Measurements from ENCODE around the gene ENKUR. TPM values are rescaled to one million over a fixed set of nuclear protein-coding genes. Genes with fewer than 3 reads are reported as not detected.
"Not testable (repeated sequence)": the region's sequence is repeated elsewhere in the genome, so short reads cannot be mapped to it uniquely, and the experiment has no call there.

ENKUR gene
- total RNA-seq, 2 donors from 2014 or later: 0.08 TPM; not detected in 1

- DNase-seq (ENCODE audit: low spot score in 2 of 2): no peak
- Mint-ChIP-seq H3K36me3 (no peaks in the 10 kb centered on the region), H3K9me3 (no peaks in the 10 kb centered on the region), H3K27ac (no peak overlapping the region)
- no peak for ATAC-seq
Observed at GRCh38 chr10:24991298-24991697, 24.7 kb downstream of the ENKUR start.

DNA sequence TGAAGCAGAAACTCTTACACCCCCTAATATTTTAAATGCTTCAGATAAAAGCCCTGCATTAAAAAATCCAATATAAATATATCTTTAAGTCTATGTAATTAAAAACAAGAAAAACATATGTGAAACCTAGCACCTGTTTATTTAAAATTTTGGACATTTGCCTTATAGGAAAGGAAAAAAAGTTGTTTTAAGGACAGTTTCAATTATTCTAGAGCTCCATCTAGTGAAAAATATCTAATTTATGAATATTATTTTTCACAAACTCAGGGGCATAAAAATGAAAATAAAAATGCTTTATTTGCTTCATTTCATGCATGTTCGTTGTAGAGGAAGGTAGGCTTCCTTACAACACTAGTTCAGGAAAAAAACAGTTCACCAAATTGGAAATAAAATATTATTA lies 26.1 kb downstream of the ENKUR start:
- DNase-seq (ENCODE audit: low spot score in 2 of 2) (no peak), ATAC-seq (no peak)
- H3K36me3 Mint-ChIP-seq: no peaks in the 10 kb centered on the region
- H3K9me3 Mint-ChIP-seq: no peaks in the 10 kb centered on the region
- H3K27ac Mint-ChIP-seq: no peak overlapping the region

DNA sequence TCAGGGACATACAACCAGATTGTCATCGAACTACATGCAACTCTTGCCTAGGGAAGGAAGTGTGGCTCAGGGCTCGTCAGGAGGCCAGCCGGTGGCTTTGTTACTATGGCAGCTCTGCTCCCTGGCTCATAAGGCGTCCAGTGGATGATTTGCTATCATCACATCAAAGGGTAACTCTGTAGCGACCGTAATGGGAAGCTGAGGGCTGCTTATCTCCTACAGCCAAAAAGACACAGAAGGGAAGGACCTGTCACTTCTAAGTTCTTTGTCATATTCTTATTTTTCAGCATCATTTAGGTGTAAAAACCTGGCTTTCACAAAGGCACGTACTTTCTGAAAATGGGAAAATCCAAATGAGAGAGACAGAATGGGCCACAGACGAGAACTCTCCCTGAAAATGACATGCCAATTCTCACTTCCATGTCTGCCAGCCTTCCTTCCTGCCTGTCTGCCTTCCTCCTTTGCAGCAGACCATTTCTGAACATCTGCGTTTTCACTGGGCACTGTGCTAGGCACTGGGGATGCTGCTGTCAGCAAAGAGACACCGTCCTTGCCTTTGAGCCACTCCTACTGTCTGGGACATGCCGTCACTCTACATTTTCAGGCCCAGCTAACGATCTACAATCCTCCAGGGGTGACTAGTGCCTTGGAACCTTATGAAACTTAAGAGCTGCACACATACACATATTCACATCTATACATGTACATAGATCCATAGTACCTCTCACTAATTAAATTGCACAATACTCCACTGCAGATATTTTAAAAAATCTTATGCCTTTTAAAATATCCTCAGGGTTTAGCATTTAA lies 26.9 kb downstream of the ENKUR start:
- no peaks in the 10 kb centered on the region for H3K9me3 Mint-ChIP-seq
- no peak overlapping the region for H3K27ac Mint-ChIP-seq
- DNase-seq (ENCODE audit: low spot score in 2 of 2): no peak
- no peak for ATAC-seq
- H3K36me3 Mint-ChIP-seq: no peaks in the 10 kb centered on the region

DNA sequence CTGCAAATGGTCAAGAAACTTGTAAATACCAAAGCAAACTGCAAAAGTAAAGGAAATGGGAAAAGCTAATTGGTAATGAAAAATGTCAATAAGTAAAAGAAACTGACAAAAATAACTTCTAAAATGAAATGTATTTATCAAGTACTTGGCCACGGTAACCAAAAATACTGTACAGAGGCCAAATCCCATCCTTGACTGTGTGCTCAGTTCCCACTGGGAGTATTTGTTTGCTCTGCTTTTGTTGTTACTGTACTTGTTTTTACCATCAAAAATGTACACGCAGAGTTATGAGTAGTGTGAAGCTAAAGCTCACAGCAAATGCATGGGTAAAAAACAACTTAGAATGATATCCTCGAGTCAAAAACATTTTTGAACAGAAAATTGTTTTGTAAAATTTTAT lies 31.1 kb downstream of the ENKUR start:
- DNase-seq (ENCODE audit: low spot score in 2 of 2) (no peak), ATAC-seq (no peak)
- peaks cover 0 to 4% of the 10 kb centered on the region in 2 donors for H3K36me3 Mint-ChIP-seq
- peaks cover 4% of the 10 kb centered on the region in 2 donors for H3K9me3 Mint-ChIP-seq
- no peak overlapping the region for H3K27ac Mint-ChIP-seq

GRCh38 chr10:24983946-24984345 lies 32.0 kb downstream of the ENKUR start:
- H3K36me3 Mint-ChIP-seq: peaks cover 0 to 6% of the 10 kb centered on the region in 2 donors
- DNase-seq (ENCODE audit: low spot score in 2 of 2) (no peak), ATAC-seq (no peak)
- peaks cover 5 to 7% of the 10 kb centered on the region in 2 donors for H3K9me3 Mint-ChIP-seq
- no peak overlapping the region for H3K27ac Mint-ChIP-seq

DNA sequence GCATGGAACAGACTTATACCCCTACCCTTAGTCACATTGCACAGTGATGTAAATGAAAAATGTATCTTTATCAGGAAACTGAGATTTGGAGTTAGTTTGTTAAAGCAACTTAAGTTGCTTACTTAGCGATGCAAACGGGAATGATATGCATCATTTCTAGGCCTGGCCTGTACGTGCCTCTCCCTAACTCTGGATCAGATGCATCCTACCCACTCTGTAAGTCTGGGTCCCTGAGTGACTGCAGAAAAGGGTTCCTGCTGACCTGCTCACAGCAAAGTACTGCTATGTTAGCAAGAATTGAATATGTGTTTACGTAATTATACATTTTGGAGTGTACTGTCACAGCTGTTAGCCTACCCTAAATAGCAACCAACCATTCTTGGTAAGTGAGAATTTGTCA lies 32.8 kb downstream of the ENKUR start:
- Mint-ChIP-seq H3K36me3 (peaks cover 0 to 6% of the 10 kb centered on the region in 2 donors), H3K9me3 (peaks cover 5 to 7% of the 10 kb centered on the region in 2 donors), H3K27ac (no peak overlapping the region)
- no peak for DNase-seq (ENCODE audit: low spot score in 2 of 2)
- no peak for ATAC-seq

DNA sequence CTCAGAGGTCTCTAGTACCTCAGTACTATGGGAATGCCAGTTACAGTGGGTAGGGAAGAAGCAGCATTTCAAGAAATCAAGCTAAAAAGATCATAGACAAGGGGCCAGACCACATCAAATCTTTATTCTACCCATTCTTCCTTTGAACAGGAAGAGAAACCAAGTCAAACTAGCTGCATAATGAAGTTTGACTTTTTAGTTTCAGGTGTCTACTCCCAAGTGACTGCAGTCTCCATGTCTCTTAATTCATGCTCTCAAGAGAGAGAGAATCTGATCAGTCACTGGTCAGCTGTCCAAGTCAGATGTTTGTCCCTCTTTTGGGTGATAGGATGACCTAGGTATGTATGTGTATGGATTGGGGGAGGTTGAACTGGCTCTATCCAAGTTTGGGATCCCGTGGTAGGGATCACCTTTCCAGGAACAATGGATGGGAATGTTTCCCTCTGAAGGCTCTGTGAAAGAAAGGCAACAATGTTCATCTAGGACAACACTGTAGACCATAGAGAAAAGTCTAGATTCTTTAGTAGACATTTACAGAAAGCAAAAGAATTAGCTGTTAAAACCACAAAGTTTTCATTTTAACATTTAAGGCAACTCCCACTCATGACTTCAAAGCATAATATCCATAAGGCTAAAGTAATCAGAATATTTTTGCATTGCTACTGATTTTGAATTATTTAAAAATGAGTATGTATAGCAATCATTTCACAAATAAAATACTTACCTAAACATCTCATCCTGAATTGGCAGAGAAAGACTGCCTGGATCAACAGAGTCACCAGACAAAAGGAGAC lies 33.4 kb downstream of the ENKUR start:
- no peak for ATAC-seq
- peaks cover 0 to 6% of the 10 kb centered on the region in 2 donors for H3K36me3 Mint-ChIP-seq

GRCh38 chr10:24981161-24981710 lies 34.7 kb downstream of the ENKUR start:
- ATAC-seq (no peak), DNase-seq (ENCODE audit: low spot score in 2 of 2) (no peak)
- H3K36me3 Mint-ChIP-seq: peaks cover 0 to 6% of the 10 kb centered on the region in 2 donors
- peaks cover 5 to 7% of the 10 kb centered on the region in 2 donors for H3K9me3 Mint-ChIP-seq
- no peak overlapping the region for H3K27ac Mint-ChIP-seq

More for the DNA sequence above, 33.4 kb downstream of the ENKUR start:
- H3K9me3 Mint-ChIP-seq: peaks cover 5 to 7% of the 10 kb centered on the region in 2 donors
- no peak for DNase-seq (ENCODE audit: low spot score in 2 of 2)
- H3K27ac Mint-ChIP-seq: no peak overlapping the region

- Mint-ChIP-seq H3K9me3 (peaks cover 5 to 7% of the 10 kb centered on the region in 2 donors), H3K36me3 (peaks cover 0 to 6% of the 10 kb centered on the region in 2 donors), H3K27ac (no peak overlapping the region)
- DNase-seq (ENCODE audit: low spot score in 2 of 2) (no peak), ATAC-seq (no peak)
Observed at GRCh38 chr10:24979685-24980084, 36.3 kb downstream of the ENKUR start.

DNA sequence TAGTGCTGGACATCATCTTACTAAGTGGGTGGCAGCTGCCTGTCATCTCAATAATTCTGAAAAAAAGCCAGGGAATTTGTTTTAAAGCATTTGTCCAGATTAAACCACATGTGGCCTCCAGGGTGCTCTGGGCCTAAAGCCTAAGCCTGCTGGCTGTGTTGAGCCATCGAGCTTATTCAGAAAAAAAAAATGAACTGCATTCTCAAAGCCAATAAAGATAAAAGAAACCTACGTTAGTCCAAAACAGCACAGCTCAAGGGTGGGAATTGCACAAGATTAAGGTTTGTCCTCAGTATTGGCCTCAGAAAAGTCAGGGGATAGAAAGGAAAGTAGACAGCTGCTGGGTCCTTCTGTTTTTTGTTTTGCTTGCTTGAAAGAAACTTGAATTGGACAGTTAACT lies 41.0 kb downstream of the ENKUR start:
- H3K27ac Mint-ChIP-seq: no peak overlapping the region
- H3K9me3 Mint-ChIP-seq: peaks cover 2 to 4% of the 10 kb centered on the region in 2 donors
- ATAC-seq (no peak), DNase-seq (ENCODE audit: low spot score in 2 of 2) (no peak)
- H3K36me3 Mint-ChIP-seq: peaks cover 0 to 2% of the 10 kb centered on the region in 2 donors

DNA sequence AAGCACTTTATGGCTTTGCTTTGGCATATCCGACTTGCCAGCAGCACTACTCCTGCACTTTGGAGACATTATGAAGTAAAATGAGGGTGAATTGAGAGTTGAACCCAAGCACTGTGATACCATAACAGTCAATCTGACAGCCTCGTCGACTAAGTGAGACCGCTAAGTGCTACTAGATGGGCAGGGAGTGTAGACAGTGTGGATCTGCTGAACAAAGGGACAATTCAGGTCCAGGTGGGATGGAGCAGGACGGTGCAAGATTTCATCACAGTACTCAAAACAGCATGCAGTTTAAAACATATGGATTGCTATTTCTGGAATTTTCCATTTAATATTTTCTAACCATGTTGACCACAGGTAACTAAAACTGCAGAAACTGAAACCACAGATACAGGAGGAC lies 42.8 kb downstream of the ENKUR start:
- Mint-ChIP-seq H3K9me3 (no peaks in the 10 kb centered on the region), H3K36me3 (no peaks in the 10 kb centered on the region), H3K27ac (no peak overlapping the region)
- DNase-seq (ENCODE audit: low spot score in 2 of 2) (no peak), ATAC-seq (no peak)

GRCh38 chr10:24971374-24971773 lies 44.6 kb downstream of the ENKUR start:
- ATAC-seq: no peak
- Mint-ChIP-seq H3K9me3 (no peaks in the 10 kb centered on the region), H3K36me3 (no peaks in the 10 kb centered on the region), H3K27ac (no peak overlapping the region)
- DNase-seq (ENCODE audit: low spot score in 2 of 2): no peak

DNA sequence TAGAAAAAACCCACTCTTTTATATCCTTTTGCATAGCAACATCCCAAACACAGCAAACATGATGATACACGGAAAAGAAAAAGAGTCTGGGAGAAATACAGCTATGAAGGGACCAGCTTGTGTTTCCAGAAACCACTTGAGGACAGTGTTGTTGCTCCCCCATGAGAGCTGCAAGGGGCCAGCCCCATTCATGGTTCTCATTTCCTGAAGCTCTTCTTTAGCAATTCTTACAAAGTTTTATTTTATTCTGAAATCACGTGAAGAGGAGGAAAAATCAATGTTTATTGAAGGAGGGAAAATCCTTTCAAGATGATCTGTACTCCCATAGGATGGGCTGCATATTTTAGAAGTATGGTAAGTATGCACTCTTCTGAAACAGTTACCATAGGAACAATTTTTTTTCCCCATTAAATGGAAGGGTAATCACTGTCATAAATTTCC lies 46.1 kb downstream of the ENKUR start:
- DNase-seq (ENCODE audit: low spot score in 2 of 2) (no peak), ATAC-seq (no peak)
- no peak overlapping the region for H3K27ac Mint-ChIP-seq

DNA sequence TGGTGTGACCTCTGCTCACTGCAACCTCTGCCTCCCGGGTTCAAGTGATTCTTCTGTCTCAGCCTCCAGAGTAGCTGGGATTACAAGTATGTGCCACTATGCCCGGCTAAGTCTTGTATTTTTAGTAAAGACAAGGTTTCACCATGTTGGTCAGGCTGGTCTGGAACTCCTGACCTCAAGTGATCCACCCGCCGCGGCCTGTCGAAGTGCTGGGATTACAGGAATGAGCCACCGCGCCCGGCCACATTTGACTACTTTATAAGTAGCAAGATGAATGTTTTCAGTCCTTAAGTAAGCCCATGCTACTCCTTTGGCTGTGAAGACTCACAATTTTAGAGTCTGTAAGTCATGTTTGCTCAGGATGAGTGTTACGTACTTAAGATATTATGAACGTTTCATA lies 47.0 kb downstream of the ENKUR start:
- not testable (repeated sequence) for ATAC-seq; H3K27ac Mint-ChIP-seq; H3K36me3 Mint-ChIP-seq; DNase-seq (ENCODE audit: low spot score in 2 of 2); H3K9me3 Mint-ChIP-seq

More for the DNA sequence above, 46.1 kb downstream of the ENKUR start:
- Mint-ChIP-seq H3K9me3 (no peaks in the 10 kb centered on the region), H3K36me3 (no peaks in the 10 kb centered on the region)

DNA sequence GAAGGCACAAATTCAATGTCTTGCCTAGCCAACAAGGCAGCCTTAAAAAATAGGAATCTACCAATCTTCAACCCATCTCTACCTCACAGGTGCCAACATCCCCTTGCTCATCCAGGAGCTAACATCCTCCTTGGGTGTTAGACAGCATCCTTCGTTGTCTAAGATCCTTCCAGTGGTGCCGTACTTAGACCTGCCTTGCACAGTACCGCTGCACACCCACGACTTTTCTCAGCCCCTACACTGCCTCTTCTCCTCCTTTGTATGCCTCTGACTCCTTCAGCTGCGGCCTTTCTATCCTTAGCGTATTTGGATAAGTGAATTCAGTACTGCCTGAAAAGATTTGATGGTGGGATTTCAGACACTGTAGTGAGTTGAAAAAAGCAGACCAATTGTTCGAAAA lies 47.6 kb downstream of the ENKUR start:
- ATAC-seq (no peak), DNase-seq (ENCODE audit: low spot score in 2 of 2) (no peak)
- Mint-ChIP-seq H3K27ac (no peak overlapping the region), H3K36me3 (no peaks in the 10 kb centered on the region), H3K9me3 (no peaks in the 10 kb centered on the region)

GRCh38 chr10:24966962-24967481 lies 48.9 kb downstream of the ENKUR start:
- Mint-ChIP-seq H3K27ac (no peak overlapping the region), H3K36me3 (no peaks in the 10 kb centered on the region), H3K9me3 (no peaks in the 10 kb centered on the region)
- no peak for ATAC-seq
- DNase-seq (ENCODE audit: low spot score in 2 of 2): no peak

DNA sequence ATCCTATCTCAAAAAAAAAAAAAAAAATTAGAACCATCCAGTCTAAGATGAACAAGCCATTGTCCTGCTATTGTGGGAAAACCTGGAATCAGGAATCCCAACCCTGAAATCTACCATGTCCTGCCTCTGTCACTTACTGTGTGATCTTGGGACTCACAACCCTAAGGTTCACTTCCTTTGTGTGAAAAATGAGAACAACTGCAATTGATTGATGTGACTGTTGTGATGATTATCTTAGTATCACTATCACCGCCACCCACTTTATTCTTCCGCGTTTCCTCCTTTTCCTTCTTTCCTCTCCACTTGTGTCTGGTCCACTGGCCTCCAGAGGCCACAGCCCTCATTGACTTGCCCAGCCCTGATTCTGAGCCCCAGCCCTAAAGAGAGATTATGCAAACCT lies 50.9 kb downstream of the ENKUR start:
- Mint-ChIP-seq H3K36me3 (no peaks in the 10 kb centered on the region), H3K9me3 (no peaks in the 10 kb centered on the region)
- no peak for ATAC-seq

More for the DNA sequence above, 50.9 kb downstream of the ENKUR start:
- no peak for DNase-seq (ENCODE audit: low spot score in 2 of 2)
- H3K27ac Mint-ChIP-seq: no peak overlapping the region
